AG09319 (cell line): Measurements from ENCODE around the gene WAS.

Experiments
- DNase-seq: peaks from one replicate; pipeline ENCODE4 v3.0.0-alpha.2; 2010; ENCODE audit warnings: low read depth; ENCODE audit errors: extremely low read depth
- TF ChIP-seq, protein P1 (sequence below): IDR thresholded peaks from 2 replicates; pipeline ENCODE4 v1.5.1; 2011; ENCODE audit warnings: low read depth, mild to moderate bottlenecking, inconsistent platforms, low read length, moderate library complexity

The WAS gene

DNA sequence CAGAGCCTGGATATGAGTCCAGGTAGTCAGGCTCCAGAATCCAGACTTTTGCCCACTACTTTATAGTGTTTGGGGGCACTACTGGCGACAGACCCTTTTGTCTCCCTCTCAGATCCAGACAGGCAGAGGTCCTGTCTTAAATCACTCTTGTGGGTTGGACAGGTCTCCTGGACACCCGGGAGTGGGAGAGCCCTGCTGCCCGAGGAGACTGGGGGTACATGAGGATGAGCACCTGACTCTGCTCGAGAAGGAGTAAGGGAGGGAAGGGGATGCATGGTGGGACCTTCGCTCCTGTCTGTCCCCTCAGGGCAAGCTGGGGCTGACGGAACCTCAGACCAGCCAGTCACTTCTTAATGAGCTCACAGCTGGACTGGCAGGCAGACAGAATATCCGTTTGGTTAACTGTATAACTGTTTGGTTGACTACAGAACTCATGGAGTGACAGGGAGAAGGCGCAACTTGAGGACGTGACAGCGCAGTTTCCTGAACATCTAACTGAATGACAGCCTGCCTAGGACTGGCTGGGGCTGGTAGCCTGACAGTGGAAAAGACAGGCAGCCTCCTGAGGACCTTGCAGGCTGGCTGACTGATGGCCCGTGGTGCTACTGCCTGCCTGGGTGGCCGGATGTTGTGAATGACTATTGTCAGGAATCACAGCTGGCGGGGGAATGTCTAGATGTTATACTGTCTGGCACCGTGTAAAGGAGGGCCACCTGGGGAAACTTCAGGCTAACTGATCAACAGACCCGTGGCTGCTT is 11.4 kb downstream of the WAS start:
- TF ChIP-seq, protein P1, sequence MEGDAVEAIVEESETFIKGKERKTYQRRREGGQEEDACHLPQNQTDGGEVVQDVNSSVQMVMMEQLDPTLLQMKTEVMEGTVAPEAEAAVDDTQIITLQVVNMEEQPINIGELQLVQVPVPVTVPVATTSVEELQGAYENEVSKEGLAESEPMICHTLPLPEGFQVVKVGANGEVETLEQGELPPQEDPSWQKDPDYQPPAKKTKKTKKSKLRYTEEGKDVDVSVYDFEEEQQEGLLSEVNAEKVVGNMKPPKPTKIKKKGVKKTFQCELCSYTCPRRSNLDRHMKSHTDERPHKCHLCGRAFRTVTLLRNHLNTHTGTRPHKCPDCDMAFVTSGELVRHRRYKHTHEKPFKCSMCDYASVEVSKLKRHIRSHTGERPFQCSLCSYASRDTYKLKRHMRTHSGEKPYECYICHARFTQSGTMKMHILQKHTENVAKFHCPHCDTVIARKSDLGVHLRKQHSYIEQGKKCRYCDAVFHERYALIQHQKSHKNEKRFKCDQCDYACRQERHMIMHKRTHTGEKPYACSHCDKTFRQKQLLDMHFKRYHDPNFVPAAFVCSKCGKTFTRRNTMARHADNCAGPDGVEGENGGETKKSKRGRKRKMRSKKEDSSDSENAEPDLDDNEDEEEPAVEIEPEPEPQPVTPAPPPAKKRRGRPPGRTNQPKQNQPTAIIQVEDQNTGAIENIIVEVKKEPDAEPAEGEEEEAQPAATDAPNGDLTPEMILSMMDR: no peak

DNA sequence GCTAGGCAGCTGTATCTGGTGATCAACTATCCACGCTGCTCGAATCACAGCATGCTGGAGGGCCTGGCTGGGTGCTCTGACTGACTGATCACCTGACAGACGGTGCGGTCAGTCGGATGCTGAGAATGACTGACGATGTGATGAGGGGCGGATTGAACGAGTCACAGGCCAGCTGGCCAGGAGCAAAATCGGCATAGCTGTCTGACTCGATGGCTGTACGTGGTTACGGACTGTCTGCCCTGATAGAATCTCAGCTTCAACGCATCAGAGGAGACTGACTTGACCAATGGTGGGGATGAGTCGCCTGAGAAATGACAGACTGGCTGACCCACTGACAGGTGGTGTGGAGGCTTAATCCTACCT is 11.9 kb downstream of the WAS start:
- no peak for DNase-seq
- TF ChIP-seq, protein P1: no peak

More for the DNA sequence above, 11.4 kb downstream of the WAS start:
- DNase-seq: no peak

DNA sequence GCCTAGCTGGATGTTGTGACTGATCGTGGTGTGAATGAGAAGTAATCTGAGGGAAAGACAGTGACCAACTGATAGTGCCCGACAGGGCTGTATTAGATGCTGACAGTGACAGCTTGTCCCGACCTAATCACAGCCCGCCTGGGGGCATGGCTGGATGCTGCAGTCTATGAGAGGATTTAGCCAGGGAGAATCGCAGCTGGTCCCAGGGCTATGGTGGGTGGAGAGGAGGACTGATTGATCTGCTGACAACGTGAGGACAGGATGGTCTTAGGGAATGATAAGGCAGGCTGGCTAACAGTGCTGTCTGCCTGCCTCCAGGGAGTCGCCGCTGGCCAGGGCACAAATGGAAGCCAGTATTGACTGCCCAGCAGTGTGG is 12.3 kb downstream of the WAS start:
- no peak for DNase-seq
- TF ChIP-seq, protein P1: no peak

DNA sequence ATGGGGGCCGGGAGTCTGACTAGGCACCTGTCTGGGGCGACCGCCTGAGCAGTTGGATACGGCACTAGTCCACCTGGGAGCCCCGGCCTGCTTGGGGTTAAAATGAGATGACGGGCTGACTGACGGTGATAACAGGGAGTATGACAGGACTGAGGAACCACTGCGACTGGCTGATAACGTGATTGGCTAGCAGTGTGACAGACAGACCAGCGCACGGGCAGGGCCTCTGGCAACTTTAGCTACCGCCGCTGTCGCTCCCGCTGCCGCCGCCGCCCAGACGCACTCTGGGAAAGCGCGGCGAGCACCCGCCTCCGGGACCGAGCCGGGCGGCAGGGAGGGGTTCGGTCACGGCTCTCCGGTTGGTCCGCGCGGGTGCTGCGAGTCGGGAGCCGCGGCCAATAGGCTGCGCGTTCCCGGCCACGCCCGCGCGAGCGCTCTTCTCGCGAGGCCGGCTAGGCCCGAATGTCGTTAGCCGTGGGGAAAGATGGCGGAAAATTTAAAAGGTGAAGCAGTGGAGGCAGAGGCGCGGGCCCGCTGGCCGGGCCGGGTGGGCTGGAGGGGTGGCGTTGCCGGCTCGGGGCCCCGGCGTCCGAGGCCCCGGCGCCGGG is 12.8 kb downstream of the WAS start, which contains the start of gene SUV39H1:
SUV39H1 (plus strand) TSS at position 434 of the 608 bp plus-strand sequence; CDS start at position 485, 51 bp downstream.
- TF ChIP-seq, protein P1: no peak
- DNase-seq: peak; percentile 65

DNA sequence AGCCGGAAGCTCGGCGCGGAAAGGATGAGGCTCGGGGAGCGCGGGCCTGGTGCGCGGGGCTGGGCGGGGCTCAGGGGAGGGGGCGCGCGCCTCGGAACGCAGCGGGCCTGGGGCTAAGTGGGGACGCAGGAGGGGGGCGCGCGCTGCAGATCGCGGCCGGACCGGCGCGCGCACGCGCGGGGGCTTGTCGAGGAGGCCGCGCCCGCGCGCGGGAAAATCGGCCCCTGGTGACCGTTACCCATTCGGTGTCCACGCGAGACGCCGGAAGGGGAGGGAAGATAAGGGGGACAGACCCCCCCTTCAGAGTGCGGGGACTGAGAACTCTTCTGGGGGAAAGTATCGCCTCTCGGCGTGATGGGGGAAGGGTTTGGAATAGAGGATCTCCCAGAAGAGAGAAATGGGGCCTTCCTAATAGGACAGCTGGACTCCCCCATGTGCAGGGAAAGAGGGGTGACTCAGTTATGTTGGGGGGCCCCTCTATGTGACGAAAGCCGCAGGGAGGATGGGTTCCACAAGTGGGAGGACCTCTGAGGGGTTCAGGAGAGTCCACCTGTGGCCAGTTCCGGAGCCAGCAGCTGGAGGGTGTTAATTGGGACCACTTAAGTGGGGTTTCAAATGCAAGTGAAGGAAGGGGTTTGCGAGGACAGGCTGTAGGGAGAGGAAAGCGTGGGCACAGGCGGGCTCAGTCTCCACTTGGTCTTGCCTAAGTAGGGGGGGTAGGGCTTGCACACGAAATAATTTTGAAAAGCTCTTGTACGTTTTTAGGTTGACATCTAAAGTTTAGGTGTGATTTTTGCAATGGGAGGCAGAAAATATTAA is 13.5 kb downstream of the WAS start:
- DNase-seq: no peak
- TF ChIP-seq, protein P1: no peak

DNA sequence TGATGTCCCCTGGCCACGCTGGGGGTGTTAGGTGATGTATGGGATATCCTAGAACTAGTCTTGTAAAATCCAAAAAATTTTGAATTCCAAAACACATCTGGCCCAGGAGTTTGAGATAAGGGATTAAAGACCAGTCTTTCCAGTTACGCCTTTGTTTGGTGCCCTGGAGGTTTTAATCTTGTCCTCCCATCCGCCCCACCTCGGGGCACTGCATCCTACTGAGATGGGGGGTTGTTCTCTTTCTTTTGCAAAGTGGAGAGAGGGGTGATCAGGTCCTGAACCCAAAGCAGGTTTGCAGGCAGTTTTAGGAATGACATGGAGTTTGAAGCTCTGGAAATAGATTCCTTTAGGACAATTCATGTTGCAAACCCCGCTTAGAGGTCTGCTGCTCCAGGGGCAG is 14.7 kb downstream of the WAS start:
- no peak for DNase-seq
- TF ChIP-seq, protein P1: no peak

DNA sequence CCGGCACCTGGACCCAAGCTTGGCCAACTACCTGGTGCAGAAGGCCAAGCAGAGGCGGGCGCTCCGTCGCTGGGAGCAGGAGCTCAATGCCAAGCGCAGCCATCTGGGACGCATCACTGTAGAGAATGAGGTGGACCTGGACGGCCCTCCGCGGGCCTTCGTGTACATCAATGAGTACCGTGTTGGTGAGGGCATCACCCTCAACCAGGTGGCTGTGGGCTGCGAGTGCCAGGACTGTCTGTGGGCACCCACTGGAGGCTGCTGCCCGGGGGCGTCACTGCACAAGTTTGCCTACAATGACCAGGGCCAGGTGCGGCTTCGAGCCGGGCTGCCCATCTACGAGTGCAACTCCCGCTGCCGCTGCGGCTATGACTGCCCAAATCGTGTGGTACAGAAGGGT is 16.6 kb downstream of the WAS start:
- DNase-seq: no peak
- TF ChIP-seq, protein P1: no peak
